GM21381 (cell line): ENCODE measurements around the gene DCAF15.
A peak's percentile ranks its signal among the peaks of the same experiment; 100 is the strongest.

Experiments
- ATAC-seq: cut with Tn5 transposase; IDR thresholded peaks from one replicate; pipeline ENCODE4 v1.9.1; 2021; ENCODE audit warnings: mild to moderate bottlenecking, moderate library complexity; ENCODE audit not compliant: unreplicated experiment

DCAF15 gene

GRCh38 chr19:13974073-13974472, 21.8 kb downstream of the DCAF15 start:
- no peak for ATAC-seq

GRCh38 chr19:13975870-13976269, 23.6 kb downstream of the DCAF15 start:
- no peak for ATAC-seq

- no peak for ATAC-seq
Observed at GRCh38 chr19:13976446-13976845, 24.1 kb downstream of the DCAF15 start.

- no peak for ATAC-seq
Observed at GRCh38 chr19:13977803-13978202, 25.5 kb downstream of the DCAF15 start.

GRCh38 chr19:13978351-13979243, 26.3 kb downstream of the DCAF15 start:
- no peak for ATAC-seq

- ATAC-seq = no peak
Observed at GRCh38 chr19:13979244-13979615, 26.9 kb downstream of the DCAF15 start.

- no peak for ATAC-seq
Observed at GRCh38 chr19:13979686-13980085, 27.4 kb downstream of the DCAF15 start.

- ATAC-seq = no peak
Observed at GRCh38 chr19:13980340-13980739, 28.0 kb downstream of the DCAF15 start.

GRCh38 chr19:13981021-13981420, 28.7 kb downstream of the DCAF15 start:
- no peak for ATAC-seq

- no peak for ATAC-seq
Observed at GRCh38 chr19:13981467-13981866, 29.2 kb downstream of the DCAF15 start.

GRCh38 chr19:13981988-13982501, 29.7 kb downstream of the DCAF15 start:
- ATAC-seq = no peak

GRCh38 chr19:13982773-13983172, 30.5 kb downstream of the DCAF15 start:
- ATAC-seq = no peak

GRCh38 chr19:13983213-13983889, 31.0 kb downstream of the DCAF15 start:
- ATAC-seq = no peak

GRCh38 chr19:13984186-13984585, 31.9 kb downstream of the DCAF15 start:
- ATAC-seq = no peak

- no peak for ATAC-seq
Observed at GRCh38 chr19:13984875-13985741, 32.8 kb downstream of the DCAF15 start.

- ATAC-seq = no peak
Observed at GRCh38 chr19:13985771-13986347, 33.5 kb downstream of the DCAF15 start.

GRCh38 chr19:13986348-13986904, 34.1 kb downstream of the DCAF15 start:
- ATAC-seq = peak; percentile 81

- no peak for ATAC-seq
Observed at GRCh38 chr19:13987101-13987890, 35.0 kb downstream of the DCAF15 start.

GRCh38 chr19:13989487-13989886, 37.2 kb downstream of the DCAF15 start:
- no peak for ATAC-seq

- no peak for ATAC-seq
Observed at GRCh38 chr19:13990085-13990484, 37.8 kb downstream of the DCAF15 start.
